Daoy (cell line): Measurements from ENCODE around the gene WDR49. TPM values are rescaled to one million over a fixed set of nuclear protein-coding genes. Genes with fewer than 3 reads are reported as not detected.
A peak's percentile ranks its signal among the peaks of the same experiment; 100 is the strongest.

Experiments used
- DNase-seq: peaks from one replicate; pipeline ENCODE4 v3.0.0-alpha.2; 2015; ENCODE audit warnings: low read depth
- total RNA-seq: library from RNA; depleted of rRNA; stranded (reverse); fragments of >200 nt; shearing (Covaris generic); gene quantifications from 2 replicates; pipeline ENCODE4 v1.2.3, GENCODE V29; 2014; rRNA removed

WDR49 gene
- total RNA-seq, result not detected in 2 replicates

DNA sequence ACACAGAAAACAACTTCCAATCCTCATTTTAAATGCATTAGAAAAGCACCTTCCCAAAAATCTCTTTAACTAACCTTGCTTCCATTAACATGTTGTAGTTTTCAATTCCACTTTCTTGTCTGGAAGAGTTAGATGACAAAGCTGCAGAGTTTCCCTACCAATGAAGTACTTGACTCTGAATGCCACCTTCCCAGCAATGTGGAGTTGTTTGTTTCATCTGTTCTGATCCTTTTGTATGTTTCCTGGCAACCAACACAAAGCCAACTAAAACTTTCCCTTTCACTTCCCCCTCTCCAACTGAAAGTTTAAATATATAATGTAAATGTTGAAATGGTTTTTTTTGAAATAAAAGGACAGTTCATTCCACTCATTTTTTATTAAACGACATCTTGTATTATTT lies at the start of gene WDR49:
TSS of gene WDR49 (minus strand) at position 183 of the 400 bp plus-strand sequence. CDS start 517 bp downstream, outside the sequence.
- DNase-seq, result no peak

DNA sequence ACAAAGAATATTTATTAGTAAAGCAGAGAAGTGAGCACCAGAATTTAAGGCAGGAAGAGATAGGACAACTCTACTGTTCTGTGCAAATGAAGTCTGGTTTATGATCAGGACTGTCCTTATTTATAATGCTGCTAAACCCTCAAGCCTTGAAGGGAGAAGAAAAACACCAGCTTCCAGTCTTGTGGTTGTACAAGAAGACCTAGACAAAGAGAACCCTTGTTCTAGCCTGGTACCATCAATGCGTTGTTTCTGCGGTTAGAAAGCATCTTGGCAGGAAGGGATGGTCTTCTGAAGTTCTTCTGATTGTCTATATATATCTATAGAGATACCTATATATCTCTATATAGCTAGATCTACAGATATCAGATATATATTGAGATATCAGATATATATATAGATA lies 47.2 kb upstream of the WDR49 start:
- no peak for DNase-seq

DNA sequence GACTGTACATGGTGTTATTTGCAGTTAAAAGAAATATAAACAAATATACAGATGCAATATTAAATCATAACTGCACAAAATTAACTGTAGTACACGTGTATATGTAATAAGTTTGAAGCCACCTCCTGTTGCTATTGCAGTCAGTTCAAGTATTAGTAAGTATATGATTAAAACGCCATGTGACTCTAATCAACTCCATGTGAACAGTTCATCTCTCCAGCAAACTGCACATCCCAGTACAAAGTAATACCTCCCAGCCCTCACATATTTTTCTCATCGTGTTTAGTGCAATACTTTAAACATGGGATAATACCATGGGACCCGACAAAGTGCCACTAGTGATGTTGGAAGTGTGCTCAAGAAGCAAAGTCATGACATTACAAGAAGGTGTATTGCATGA lies 46.3 kb upstream of the WDR49 start:
- no peak for DNase-seq

DNA sequence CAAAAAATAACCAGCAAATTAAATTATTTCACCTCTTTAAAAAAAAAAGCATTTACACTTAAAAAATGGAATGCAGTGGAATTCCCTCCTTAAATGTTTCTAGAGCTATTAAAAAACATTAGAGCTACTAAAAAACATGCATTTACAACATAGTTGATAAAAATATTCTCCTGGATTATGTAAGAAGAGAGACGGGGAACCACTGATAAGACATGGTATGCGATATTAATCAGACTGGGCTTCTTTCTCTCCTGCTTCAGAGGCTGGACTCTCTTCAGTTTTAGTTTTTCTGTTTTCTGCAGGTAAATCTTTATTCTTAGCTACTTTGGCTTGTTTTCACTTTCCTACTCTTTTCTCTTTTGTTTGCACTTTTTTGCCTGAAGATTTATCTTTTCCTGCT lies 40.4 kb upstream of the WDR49 start:
- no peak for DNase-seq

DNA sequence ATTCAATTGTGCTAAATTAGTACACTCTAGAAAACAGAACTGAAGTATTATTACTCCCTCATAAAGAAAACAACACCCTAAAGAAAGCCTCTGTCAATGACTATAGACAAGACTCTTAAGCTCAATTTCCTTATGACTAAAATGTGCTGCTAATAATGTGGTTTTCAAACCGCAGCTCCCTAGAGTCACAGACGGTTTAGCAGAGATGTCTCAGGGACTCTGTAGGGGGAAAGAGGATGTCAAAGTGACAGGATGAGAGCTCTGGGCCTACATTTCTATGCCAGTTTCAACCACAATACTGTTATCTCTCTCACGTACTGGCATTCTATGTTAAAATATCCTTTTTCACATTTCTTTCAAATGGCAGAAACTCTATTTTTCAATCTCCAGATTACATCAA lies 37.6 kb upstream of the WDR49 start:
- DNase-seq, result no peak

DNA sequence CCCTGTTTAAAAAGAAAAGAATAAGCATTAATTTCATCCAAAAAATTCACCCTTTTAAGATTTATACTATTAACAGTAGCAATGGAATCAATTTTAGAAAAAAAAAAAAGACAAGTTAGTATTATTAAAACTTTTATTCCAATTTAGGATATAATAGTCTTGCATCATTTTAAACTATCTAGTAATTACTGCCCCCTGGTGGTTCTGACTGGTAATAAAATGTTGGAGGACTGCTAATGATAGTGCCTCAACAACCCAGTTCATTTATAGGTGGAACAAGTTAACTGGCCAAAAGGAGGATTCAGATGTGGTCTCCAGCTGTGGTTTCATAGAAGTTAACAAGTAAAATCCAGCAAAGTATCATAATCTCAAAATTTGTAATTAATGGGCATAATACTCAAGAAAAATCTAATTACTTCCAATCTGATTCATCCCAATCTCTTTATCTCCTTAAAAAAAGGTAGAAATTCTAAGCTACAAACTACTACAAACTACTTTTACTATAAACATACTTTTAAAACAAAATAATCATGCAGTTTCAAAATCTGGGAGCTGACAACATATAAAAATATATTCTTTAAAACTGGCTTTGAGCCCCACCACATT lies 30.7 kb upstream of the WDR49 start:
- DNase-seq, result peak; percentile 30

DNA sequence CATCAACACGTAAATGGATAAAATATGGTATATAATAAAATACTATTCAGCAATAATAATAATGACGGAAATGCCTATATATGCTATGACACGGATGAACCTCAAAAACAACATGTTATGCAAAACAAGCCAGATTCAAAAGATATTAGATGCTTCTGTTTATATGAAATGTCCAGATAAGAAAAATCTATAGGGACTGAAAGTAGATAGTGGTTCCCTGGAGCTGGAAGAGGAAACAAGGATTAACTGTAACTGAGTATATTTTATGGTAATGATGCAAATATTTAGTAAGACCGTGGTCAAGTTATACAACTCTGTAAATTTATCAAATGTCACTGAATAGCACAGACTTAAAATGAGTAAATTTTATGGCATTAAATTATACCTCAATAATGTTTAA lies 25.8 kb upstream of the WDR49 start:
- no peak for DNase-seq

DNA sequence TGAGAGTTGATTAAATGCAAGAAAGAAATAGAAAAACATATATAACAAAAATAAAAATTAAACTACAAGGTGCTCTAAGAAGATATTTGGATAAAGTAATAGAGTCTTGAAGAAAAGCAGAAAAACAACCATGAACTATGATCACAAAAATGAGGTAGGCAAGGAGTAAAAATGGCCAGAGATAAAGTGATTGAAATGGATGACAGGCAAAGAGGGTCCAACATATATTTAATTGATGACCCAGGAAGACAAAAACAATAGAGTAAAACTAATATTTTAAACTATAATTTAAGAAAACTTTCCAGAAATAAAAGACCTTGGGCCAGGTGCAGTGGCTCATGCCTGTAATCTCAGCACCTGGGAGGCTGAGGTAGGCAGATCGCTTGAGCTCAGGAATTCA lies 22.1 kb upstream of the WDR49 start:
- DNase-seq, result no peak

DNA sequence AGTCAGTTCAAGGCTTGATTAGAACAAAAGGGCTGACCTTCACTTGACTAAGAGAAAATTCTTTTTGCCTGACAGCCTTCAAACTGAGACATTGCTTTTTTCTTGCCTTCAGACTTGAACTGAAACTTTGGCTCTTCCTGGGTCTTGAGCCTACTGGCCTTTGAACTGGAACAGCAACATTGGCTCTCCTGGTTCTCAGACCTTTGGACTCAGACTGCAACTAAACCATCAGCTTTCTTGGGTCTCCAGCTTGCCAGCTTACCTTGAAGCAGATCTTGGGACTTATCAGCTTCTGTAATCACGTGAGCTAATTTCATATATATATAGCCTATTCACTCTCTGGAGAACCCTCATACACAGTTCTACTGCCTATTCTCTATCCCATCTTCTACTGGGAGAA lies 19.5 kb upstream of the WDR49 start:
- DNase-seq, result no peak

DNA sequence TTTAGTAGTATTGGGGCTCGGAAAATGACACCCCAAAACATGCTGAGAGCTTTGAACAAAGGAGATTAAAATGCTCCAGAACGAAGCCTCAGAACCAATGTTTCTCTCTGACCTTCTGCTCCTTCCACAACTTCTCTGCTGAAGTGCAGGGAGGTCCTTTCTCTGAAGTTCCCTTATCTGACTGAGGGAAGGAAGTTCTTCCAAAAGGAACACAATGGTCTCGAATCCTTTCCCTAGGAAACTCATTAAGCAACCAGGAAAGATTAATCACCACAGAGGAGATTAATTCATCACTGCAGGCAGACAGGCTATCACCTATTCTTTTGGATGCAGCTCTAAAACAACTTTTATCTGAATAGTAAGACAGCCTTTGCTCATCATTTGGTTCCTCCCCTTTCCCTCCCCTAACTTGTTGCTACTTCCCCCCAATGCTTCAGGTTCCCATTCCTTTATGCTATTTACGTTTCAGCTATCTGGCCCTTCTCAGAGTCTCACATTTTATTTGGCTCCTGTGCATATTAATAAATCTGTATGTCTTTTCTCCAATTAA lies 18.2 kb upstream of the WDR49 start:
- no peak for DNase-seq

DNA sequence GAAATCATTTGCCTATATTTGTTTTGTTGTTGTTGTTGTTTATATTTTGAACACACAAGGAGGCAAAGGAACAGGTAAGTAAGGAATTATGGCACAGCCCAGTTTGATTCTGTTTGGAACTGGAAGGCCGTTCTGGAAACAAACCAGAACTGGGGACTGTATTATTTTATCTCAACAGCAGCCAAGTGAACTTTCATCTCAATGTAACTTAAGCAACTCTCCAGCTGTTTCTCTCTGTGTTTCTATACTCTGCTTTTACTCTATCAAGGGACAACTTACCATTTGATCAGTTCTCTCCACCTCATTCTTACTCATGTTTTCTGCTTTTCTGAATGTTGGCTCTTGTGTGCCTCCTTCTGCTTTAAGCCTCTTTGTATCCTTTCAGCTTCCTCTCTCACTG lies 16.0 kb upstream of the WDR49 start:
- DNase-seq, result no peak

DNA sequence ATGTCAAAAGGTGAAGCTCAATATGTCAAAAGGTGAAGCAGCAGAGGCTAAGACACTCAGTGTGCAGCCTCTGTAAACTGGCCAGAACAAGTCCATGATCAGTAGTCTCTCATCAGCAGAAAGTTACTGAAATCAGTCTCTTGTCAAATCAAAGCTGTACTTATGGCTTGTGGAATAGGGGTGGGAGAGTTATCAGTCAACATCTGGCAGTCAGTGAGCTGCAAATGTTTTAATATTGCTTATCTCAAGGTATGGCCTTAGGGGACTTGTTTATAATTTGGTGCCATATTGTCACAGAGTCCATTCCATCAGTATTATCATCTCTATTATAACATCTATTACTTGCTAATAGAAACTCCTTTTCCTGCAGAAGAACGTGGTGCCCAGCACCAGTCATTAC lies 14.9 kb upstream of the WDR49 start:
- no peak for DNase-seq

DNA sequence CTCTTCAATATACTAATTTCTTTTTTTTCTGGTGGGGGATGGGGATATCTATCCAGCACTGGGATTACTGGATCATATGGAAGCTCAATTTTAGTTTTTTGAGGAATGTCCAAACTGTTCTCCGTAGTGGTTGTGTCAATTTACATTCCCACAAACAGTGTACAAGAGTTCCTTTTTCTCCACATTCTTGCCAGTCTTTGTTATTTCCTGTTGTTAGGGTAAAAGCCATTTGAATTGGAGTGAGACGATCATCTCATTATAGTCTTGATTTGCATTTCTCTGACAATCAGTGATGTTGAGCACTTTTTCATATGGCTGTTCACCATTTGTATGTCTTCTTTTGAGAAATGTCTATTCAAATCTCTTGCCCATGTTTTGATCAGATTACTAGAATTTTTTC lies 12.8 kb upstream of the WDR49 start:
- DNase-seq, result no peak

DNA sequence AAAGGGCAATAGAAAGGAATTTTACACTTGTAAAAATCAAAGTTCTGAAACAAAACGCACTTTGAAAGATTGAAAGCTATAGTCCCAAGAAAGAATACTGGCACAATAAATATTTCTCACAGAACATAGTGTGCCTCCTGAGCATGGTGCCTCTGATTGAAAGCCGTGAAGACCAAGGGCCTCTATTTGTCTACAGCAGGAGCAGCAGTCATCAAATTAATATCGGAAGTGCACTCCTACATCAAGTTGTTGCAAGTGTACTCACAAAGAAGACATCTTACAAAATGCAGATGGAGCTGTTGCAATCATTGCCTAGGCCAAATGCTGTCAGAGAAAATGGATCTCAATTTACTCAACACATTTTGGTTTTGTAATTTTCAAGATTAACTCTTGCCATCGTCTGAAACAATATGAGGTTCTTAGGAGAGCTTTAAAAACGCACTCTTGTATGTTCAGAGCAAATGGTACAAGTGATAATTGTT lies 9.2 kb upstream of the WDR49 start:
- no peak for DNase-seq

DNA sequence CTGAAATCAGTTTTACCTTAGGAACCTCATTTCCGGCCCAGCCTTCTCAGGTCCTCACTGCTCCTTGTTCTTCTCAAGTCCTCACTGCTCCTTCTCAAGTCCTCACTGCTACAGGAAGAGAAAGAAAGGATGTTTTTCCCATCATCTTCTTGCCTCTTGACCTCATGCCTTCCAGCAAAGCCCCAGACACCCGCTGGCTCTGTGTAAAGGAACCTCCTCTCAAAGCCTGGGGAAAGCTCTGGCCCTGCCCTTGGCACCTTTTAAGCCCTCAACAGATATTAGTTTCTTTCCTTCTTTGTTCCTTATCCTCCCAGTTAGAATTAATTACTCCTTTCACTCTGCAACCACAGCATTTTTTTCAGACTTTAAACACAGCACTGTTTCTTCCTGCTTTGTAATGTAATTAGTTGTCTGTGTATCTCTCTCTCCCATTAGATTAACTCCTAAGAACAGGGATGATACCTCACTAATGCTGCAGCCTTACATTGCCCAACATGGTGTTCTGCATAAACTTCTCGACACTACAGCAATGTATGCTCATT lies 4.0 kb upstream of the WDR49 start:
- DNase-seq, result no peak

DNA sequence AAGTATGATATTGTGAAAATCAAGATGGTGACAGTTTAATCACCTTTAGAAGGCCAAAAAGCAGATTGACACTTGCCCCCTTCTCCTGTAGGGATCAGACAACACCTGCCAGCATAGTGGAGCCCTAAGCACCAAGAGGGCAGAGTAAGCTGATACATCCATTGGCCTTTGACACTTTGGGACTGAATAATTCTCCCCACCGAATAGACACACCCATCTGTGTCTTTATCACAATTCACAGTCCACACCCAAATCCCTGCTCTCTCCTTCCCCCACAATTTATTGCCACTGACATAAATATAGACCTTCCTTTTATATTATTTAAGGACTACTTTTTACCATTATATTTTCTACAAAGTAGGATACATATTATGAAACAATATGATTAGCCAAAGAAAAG lies 3.1 kb upstream of the WDR49 start:
- DNase-seq, result no peak

DNA sequence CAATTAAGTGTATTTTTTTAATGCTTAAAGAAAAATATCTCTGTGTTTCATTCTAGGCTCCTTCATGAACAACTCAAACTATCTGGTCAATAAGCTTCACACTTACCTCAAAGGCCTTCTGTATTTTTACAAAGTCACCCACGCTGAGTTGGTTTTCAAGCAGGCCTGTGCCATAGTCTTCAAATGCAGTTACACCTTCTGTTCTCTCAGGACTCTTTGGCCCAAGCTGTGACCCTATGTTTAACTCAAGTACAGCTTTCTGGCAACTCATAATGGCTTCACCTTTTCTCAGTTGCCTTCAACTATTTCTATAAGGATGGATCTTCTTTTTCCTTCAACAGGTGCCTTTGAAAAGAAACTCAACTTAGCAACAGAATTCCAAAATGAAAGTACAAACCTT lies 587 bp downstream of the WDR49 start:
- no peak for DNase-seq

DNA sequence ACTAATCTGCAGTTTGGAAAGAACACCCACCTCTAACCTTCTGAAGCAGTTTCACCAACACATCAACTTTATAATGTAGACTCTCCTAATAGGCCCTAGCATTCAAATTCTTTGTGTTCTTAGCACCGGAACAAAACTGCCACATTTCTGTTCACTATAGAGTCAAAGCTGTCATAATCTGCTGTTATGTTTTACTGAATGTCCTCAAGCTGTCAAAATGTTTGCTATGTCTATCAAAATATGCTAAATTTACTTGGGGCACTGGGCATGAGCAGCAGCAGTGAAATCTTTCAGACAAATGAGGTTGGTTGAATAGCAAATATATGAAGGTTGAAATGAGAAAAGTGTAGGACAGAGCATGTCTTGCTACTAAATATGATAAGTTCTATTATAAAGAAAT lies 1.9 kb downstream of the WDR49 start:
- DNase-seq, result no peak

DNA sequence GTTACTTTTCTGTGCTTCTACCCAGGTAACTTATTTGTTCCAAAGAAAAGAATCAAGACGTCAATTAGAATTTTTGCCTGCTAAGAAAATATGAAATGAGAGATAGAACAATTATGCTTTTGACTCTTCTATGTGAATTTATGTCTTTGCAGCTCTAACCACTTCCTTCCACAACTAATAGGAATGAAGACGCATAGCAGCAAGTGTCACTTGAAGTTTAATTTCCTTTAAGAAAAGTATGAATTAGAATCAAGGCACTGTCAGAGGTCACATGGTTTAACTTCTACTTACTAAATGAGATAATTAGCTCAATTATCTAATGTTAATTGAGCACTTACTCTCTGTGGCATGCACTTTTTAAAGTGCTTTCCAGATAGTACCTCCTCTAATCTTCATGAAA lies 3.3 kb downstream of the WDR49 start:
- no peak for DNase-seq

DNA sequence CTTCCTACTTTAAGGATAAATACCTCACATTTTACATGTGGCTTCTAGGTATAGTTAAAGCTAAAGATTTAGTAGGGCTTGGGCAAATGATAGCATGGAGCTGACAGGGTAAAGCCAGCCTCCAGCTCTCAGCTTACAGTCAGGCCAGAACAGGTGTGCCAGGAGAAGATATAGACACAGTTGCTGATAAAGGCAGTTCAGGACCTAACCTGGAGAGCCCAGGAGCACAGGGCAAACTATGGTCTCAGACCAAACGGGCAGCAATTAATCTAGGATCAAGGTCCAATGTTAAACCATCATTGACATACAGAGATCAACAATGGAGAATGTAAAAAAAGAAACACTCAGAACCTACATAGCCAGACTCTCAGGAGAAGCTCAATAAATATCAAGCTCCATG lies 4.0 kb downstream of the WDR49 start:
- no peak for DNase-seq

DNA sequence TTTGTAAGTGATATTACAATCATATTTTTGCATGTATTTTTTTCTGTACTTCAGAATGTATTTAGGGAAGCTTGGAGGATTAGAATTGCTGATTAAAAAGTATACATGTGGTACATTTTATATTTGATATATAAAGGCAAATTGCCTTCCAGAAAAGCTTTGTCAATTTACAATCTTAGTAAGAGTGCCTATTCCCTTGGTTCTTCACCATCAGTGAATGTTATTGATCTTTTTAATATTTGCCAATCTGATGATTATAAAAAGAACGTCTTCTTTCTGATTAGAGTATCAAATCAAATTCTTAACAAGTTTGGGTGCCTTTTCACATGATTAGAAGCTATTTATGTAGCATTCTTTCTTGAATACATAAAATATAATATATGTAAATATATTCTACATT lies 9.1 kb downstream of the WDR49 start:
- no peak for DNase-seq

DNA sequence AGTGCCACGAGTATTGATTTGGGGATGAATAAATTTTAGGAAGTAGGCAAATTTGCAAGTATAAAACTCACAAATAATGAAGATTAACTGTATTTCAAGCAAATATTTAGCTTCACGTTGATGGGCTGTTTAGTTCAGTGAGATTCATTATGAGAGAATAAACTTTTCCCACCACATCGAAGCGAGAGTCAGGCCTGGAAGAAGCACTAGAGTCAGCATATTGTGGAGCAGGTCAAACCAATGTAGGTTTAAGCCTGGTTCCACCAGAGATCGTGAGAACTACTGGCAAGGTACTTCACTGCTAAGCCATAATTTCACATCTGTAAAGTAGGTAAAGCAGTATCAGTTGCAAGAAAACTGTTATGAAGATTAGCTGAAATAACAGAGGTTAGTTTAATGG lies 22.3 kb downstream of the WDR49 start:
- no peak for DNase-seq

DNA sequence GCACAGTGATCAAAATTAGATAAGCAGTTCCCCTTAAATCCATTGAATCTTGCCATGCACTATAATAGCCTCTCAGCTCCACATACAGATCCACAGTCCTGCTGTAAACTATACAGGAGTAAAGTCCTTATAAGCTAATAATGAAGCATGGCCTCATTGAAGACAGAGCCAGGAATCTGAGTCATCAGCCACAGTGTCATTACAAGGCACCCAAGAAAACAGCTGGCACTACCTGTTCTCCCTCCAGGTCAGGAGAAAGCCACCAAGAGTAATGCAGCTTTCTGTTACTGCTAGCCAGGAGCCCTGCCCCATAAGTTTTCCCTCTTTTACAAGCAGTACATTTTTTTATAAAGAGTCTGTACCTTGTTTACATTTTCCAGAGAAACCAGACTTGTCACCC lies 27.3 kb downstream of the WDR49 start:
- DNase-seq, result no peak

DNA sequence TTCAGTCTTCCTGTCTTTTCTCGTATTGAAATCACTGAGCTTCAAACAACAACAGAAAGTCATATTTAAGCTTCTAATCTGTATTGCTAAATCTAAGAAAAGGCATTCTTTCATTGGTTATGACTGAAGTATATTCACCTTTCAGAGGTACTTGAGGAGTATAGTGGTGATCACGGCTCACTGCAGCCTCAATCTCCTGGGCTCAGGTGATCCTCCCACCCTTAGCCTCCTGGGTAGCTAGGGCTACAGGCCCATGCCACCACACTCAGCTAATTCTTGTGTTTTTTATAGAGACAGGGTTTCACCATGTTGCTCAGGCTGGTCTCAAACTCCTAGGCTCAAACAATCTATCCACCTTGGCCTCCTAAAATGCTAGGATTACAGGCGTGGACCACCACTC lies 38.7 kb downstream of the WDR49 start:
- DNase-seq, result no peak
